ENCODE measurements around the gene ABI3BP.

- TF ChIP-seq TCF12 (IDR thresholded peaks at IDR 0.05; ENCODE audit: low read depth) (no peak), CEBPB (IDR thresholded peaks at IDR 0.05) (no peak), TAF1 (IDR thresholded peaks at IDR 0.05; ENCODE audit: low read depth) (no peak), REST (IDR thresholded peaks at IDR 0.05; ENCODE audit: low read depth) (no peak), MAX (IDR thresholded peaks at IDR 0.05) (no peak), CREB1 (IDR thresholded peaks at IDR 0.05; ENCODE audit: low read depth) (no peak), RAD21 (IDR thresholded peaks at IDR 0.05; ENCODE audit: low read depth) (no peak), YY1 (IDR thresholded peaks at IDR 0.05; ENCODE audit: low read depth) (no peak), NFIC (IDR thresholded peaks at IDR 0.05) (no peak)
Measured at GRCh38 chr3:101020351-101021015, 27.3 kb upstream of the ABI3BP start.

All from Ishikawa (cell line).